IMR-90 (cell line): ENCODE data around the gene PCCA.

Experiments used
- FOS ChIP-seq: fragments of 150-350 bp; IDR thresholded peaks from 2 replicates; pipeline ENCODE4 v1.6.1; 2016; ENCODE audit warnings: low read depth, low read length
- MAFK ChIP-seq: IDR thresholded peaks from 2 replicates; pipeline ENCODE4 v1.6.1; 2012; ENCODE audit warnings: low read depth, low read length, improper control_type of control experiment
- MAZ ChIP-seq: IDR thresholded peaks from 2 replicates; pipeline ENCODE4 v1.6.1; 2012; ENCODE audit warnings: low read depth, mild to moderate bottlenecking, low read length, improper control_type of control experiment, moderate library complexity, borderline replicate concordance
- POLR2A ChIP-seq: IDR thresholded peaks from 2 replicates; pipeline ENCODE4 v1.6.1; 2012; ENCODE audit warnings: mild to moderate bottlenecking, low read depth, low read length
- RAD21 ChIP-seq: IDR thresholded peaks from 2 replicates; pipeline ENCODE4 v1.6.1; 2012; ENCODE audit warnings: low read length, improper control_type of control experiment
- RCOR1 ChIP-seq: IDR thresholded peaks from 2 replicates; pipeline ENCODE4 v1.6.1; 2012; ENCODE audit warnings: mild to moderate bottlenecking, low read length, improper control_type of control experiment; ENCODE audit not compliant: insufficient replicate concordance
- SMC3 ChIP-seq: fragments of 150-350 bp; IDR thresholded peaks from 2 replicates; pipeline ENCODE4 v1.6.1; 2016; ENCODE audit warnings: low read depth, mild to moderate bottlenecking, antibody characterized with exemption, low read length, moderate library complexity
- TF ChIP-seq, protein P1 (sequence below): fragments of 150-350 bp; IDR thresholded peaks from 2 replicates; pipeline ENCODE4 v1.6.1; 2017; ENCODE audit warnings: mild to moderate bottlenecking, antibody characterized with exemption, low read length, low read depth
- TF ChIP-seq, protein P2 (sequence below): conservative IDR thresholded peaks from 2 replicates; pipeline ENCODE4 v1.5.1; 2012; ENCODE audit warnings: mild to moderate bottlenecking, low read depth, low read length, improper control_type of control experiment

DNA sequence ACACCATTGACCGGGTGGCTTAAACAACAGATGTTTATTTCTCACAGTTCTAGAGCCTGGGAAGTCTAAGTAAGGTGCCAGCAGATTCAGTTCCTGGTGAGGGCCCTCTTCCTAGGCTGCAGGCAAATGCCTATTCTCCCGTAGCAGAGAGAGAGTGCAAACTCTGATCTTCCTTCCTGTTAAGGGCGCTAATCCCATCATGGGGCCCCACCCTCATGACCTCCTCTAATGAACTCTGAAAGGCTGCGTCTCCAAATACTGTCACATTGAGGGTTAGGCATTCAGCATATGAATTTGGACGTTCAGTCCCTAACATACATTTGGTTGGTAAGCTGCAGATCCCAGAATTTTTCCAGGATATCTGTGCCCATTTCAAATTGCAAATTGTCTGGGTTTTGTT is 370.9 kb downstream of the PCCA start:
- TF ChIP-seq, protein P1, sequence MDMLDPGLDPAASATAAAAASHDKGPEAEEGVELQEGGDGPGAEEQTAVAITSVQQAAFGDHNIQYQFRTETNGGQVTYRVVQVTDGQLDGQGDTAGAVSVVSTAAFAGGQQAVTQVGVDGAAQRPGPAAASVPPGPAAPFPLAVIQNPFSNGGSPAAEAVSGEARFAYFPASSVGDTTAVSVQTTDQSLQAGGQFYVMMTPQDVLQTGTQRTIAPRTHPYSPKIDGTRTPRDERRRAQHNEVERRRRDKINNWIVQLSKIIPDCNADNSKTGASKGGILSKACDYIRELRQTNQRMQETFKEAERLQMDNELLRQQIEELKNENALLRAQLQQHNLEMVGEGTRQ, result no peak
- TF ChIP-seq POLR2A, result no peak
- TF ChIP-seq, protein P2, sequence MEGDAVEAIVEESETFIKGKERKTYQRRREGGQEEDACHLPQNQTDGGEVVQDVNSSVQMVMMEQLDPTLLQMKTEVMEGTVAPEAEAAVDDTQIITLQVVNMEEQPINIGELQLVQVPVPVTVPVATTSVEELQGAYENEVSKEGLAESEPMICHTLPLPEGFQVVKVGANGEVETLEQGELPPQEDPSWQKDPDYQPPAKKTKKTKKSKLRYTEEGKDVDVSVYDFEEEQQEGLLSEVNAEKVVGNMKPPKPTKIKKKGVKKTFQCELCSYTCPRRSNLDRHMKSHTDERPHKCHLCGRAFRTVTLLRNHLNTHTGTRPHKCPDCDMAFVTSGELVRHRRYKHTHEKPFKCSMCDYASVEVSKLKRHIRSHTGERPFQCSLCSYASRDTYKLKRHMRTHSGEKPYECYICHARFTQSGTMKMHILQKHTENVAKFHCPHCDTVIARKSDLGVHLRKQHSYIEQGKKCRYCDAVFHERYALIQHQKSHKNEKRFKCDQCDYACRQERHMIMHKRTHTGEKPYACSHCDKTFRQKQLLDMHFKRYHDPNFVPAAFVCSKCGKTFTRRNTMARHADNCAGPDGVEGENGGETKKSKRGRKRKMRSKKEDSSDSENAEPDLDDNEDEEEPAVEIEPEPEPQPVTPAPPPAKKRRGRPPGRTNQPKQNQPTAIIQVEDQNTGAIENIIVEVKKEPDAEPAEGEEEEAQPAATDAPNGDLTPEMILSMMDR, result no peak
- no peak for TF ChIP-seq RCOR1
- no peak for TF ChIP-seq MAZ
- TF ChIP-seq MAFK, result no peak
- no peak for TF ChIP-seq SMC3
- no peak for TF ChIP-seq FOS
- no peak for TF ChIP-seq RAD21
